Activated T-cell treated with anti-CD3 and anti-CD28 coated beads, Interleukin-2, amount 50 U/mL, for 24 hours (primary cell): ENCODE data around the gene SRSF11.
"Not testable (repeated sequence)": the region's sequence is repeated elsewhere in the genome, so short reads cannot be mapped to it uniquely, and the experiment has no call there.

Source experiments
- DNase-seq: peaks from one replicate; pipeline ENCODE4 v3.0.0-alpha.2; 2020
- H3K27ac Mint-ChIP-seq: 2 replicates; pipeline ENCODE4 v1.8.0; 2020; ENCODE audit warnings: mild to moderate bottlenecking, mixed read lengths
- H3K27me3 Mint-ChIP-seq: 2 replicates; pipeline ENCODE4 v1.8.0; 2020; ENCODE audit warnings: mixed read lengths
- H3K36me3 Mint-ChIP-seq: 2 replicates; pipeline ENCODE4 v1.8.0; 2020; ENCODE audit warnings: low read depth, mixed read lengths
- H3K4me1 Mint-ChIP-seq: 2 replicates; pipeline ENCODE4 v1.8.0; 2020; ENCODE audit warnings: low read depth, mixed read lengths
- H3K4me3 Mint-ChIP-seq: 2 replicates; pipeline ENCODE4 v1.8.0; 2020; ENCODE audit warnings: mild to moderate bottlenecking, moderate library complexity, mixed read lengths
- H3K9me3 Mint-ChIP-seq: 2 replicates; pipeline ENCODE4 v1.8.0; 2020; ENCODE audit warnings: mixed read lengths

Gene SRSF11

GRCh38 chr1:70221238-70222121 is at the start of gene SRSF11:
TSS of gene SRSF11 (plus strand) at chr1:70221380. CDS start at chr1:70221637, 257 bp downstream.
- Mint-ChIP-seq H3K9me3 (no peaks in the 10 kb centered on the region), H3K4me3 (peak within 1 kb of the TSS; percentile 96), H3K4me1 (peaks cover 47% of the 10 kb centered on the region), H3K36me3 (peaks cover 72% of the 10 kb centered on the region), H3K27ac (peak within 1 kb of the TSS; percentile 99), H3K27me3 (no peaks in the 10 kb centered on the region)
- peak; percentile 99 for DNase-seq

GRCh38 chr1:70171512-70171911 is 49.7 kb upstream of the SRSF11 start:
- no peaks in the 10 kb centered on the region for H3K9me3 Mint-ChIP-seq
- DNase-seq = no peak
- H3K27ac Mint-ChIP-seq = no peak overlapping the region
- H3K36me3 Mint-ChIP-seq = peaks cover 75% of the 10 kb centered on the region
- peaks cover 13% of the 10 kb centered on the region for H3K4me1 Mint-ChIP-seq
- no peak overlapping the region for H3K4me3 Mint-ChIP-seq
- H3K27me3 Mint-ChIP-seq = no peaks in the 10 kb centered on the region

GRCh38 chr1:70185181-70185580 is 36.0 kb upstream of the SRSF11 start:
- not testable (repeated sequence) for H3K27me3 Mint-ChIP-seq, DNase-seq, H3K9me3 Mint-ChIP-seq, H3K27ac Mint-ChIP-seq, H3K4me3 Mint-ChIP-seq
- H3K4me1 Mint-ChIP-seq = peaks cover 17% of the 10 kb centered on the region
- peaks cover 51% of the 10 kb centered on the region for H3K36me3 Mint-ChIP-seq

GRCh38 chr1:70188522-70188921 is 32.7 kb upstream of the SRSF11 start:
- Mint-ChIP-seq H3K9me3 (no peaks in the 10 kb centered on the region), H3K27ac (no peak overlapping the region), H3K27me3 (no peaks in the 10 kb centered on the region), H3K4me1 (peaks cover 26% of the 10 kb centered on the region), H3K36me3 (peaks cover 42% of the 10 kb centered on the region), H3K4me3 (no peak overlapping the region)
- no peak for DNase-seq

- Mint-ChIP-seq H3K4me3 (no peak overlapping the region), H3K9me3 (no peaks in the 10 kb centered on the region), H3K27me3 (no peaks in the 10 kb centered on the region), H3K36me3 (peaks cover 33% of the 10 kb centered on the region), H3K4me1 (peaks cover 26% of the 10 kb centered on the region), H3K27ac (no peak overlapping the region)
- no peak for DNase-seq
Measured at GRCh38 chr1:70190180-70190579, 31.0 kb upstream of the SRSF11 start.

- H3K9me3 Mint-ChIP-seq, DNase-seq, H3K27ac Mint-ChIP-seq, H3K4me3 Mint-ChIP-seq, H3K27me3 Mint-ChIP-seq: not testable (repeated sequence)
- H3K36me3 Mint-ChIP-seq = peaks cover 26% of the 10 kb centered on the region
- H3K4me1 Mint-ChIP-seq = peaks cover 31% of the 10 kb centered on the region
Measured at GRCh38 chr1:70192446-70192845, 28.7 kb upstream of the SRSF11 start.

GRCh38 chr1:70194601-70195000 is 26.6 kb upstream of the SRSF11 start:
- H3K27me3 Mint-ChIP-seq = no peaks in the 10 kb centered on the region
- H3K36me3 Mint-ChIP-seq = peaks cover 22% of the 10 kb centered on the region
- no peak for DNase-seq
- no peak overlapping the region for H3K4me3 Mint-ChIP-seq
- H3K9me3 Mint-ChIP-seq = no peaks in the 10 kb centered on the region
- H3K27ac Mint-ChIP-seq = no peak overlapping the region
- peaks cover 27% of the 10 kb centered on the region for H3K4me1 Mint-ChIP-seq

GRCh38 chr1:70195342-70195741 is 25.8 kb upstream of the SRSF11 start:
- Mint-ChIP-seq H3K4me3 (no peak overlapping the region), H3K27me3 (no peaks in the 10 kb centered on the region), H3K9me3 (no peaks in the 10 kb centered on the region), H3K36me3 (peaks cover 22% of the 10 kb centered on the region), H3K4me1 (peaks cover 20% of the 10 kb centered on the region), H3K27ac (no peak overlapping the region)
- no peak for DNase-seq

- peaks cover 27% of the 10 kb centered on the region for H3K36me3 Mint-ChIP-seq
- H3K9me3 Mint-ChIP-seq = no peaks in the 10 kb centered on the region
- peaks cover 20% of the 10 kb centered on the region for H3K4me1 Mint-ChIP-seq
- no peaks in the 10 kb centered on the region for H3K27me3 Mint-ChIP-seq
- no peak overlapping the region for H3K4me3 Mint-ChIP-seq
- H3K27ac Mint-ChIP-seq = no peak overlapping the region
- no peak for DNase-seq
Measured at GRCh38 chr1:70196333-70196732, 24.8 kb upstream of the SRSF11 start.

- DNase-seq = no peak
- Mint-ChIP-seq H3K27me3 (no peaks in the 10 kb centered on the region), H3K27ac (no peak overlapping the region), H3K4me1 (peaks cover 45% of the 10 kb centered on the region), H3K9me3 (no peaks in the 10 kb centered on the region), H3K4me3 (no peak overlapping the region), H3K36me3 (peaks cover 35% of the 10 kb centered on the region)
Measured at GRCh38 chr1:70200065-70200464, 21.1 kb upstream of the SRSF11 start.

GRCh38 chr1:70202173-70202758 is 18.9 kb upstream of the SRSF11 start:
- Mint-ChIP-seq H3K27ac (no peak overlapping the region), H3K9me3 (no peaks in the 10 kb centered on the region), H3K36me3 (peaks cover 48% of the 10 kb centered on the region), H3K27me3 (no peaks in the 10 kb centered on the region), H3K4me1 (peaks cover 43% of the 10 kb centered on the region), H3K4me3 (no peak overlapping the region)
- no peak for DNase-seq

- Mint-ChIP-seq H3K4me1 (peaks cover 57% of the 10 kb centered on the region), H3K27me3 (no peaks in the 10 kb centered on the region)
Measured at GRCh38 chr1:70204139-70204538, 17.0 kb upstream of the SRSF11 start.

GRCh38 chr1:70204600-70204999 is 16.6 kb upstream of the SRSF11 start:
- H3K27me3 Mint-ChIP-seq = no peaks in the 10 kb centered on the region
- peaks cover 64% of the 10 kb centered on the region for H3K36me3 Mint-ChIP-seq
- H3K9me3 Mint-ChIP-seq = no peaks in the 10 kb centered on the region
- no peak for DNase-seq
- H3K4me1 Mint-ChIP-seq = peaks cover 61% of the 10 kb centered on the region
- peak overlapping the region; percentile 100 for H3K4me3 Mint-ChIP-seq
- H3K27ac Mint-ChIP-seq = peak overlapping the region; percentile 99

More at GRCh38 chr1:70204139-70204538, 17.0 kb upstream of the SRSF11 start:
- Mint-ChIP-seq H3K9me3 (no peaks in the 10 kb centered on the region), H3K27ac (peak overlapping the region; percentile 99), H3K4me3 (peak overlapping the region; percentile 100), H3K36me3 (peaks cover 61% of the 10 kb centered on the region)
- DNase-seq = no peak

- Mint-ChIP-seq H3K27me3 (no peaks in the 10 kb centered on the region), H3K4me1 (peaks cover 65% of the 10 kb centered on the region), H3K4me3 (peak overlapping the region; percentile 100), H3K9me3 (no peaks in the 10 kb centered on the region), H3K36me3 (peaks cover 68% of the 10 kb centered on the region), H3K27ac (peak overlapping the region; percentile 99)
- DNase-seq = no peak
Measured at GRCh38 chr1:70205071-70205433, 16.1 kb upstream of the SRSF11 start.

- H3K4me1 Mint-ChIP-seq = peaks cover 69% of the 10 kb centered on the region
- peaks cover 72% of the 10 kb centered on the region for H3K36me3 Mint-ChIP-seq
- H3K4me3 Mint-ChIP-seq = peak within 1 kb of the TSS; percentile 100
- no peaks in the 10 kb centered on the region for H3K9me3 Mint-ChIP-seq
- H3K27me3 Mint-ChIP-seq = no peaks in the 10 kb centered on the region
- DNase-seq = peak; percentile 99
- peak within 1 kb of the TSS; percentile 99 for H3K27ac Mint-ChIP-seq
Measured at GRCh38 chr1:70205434-70206118, 15.6 kb upstream of the SRSF11 start, which contains the start of gene LRRC40. TSS of gene LRRC40 (minus strand) at chr1:70205579. CDS start at chr1:70205540, 39 bp downstream.
